K562 (cell line): ENCODE measurements around the gene SFT2D2. TPM values are rescaled to one million over a fixed set of nuclear protein-coding genes. Genes with fewer than 3 reads are reported as not detected.

Experiments used
- AFF4 ChIP-seq: sonication (generic); formaldehyde crosslinking; IDR thresholded peaks from 2 replicates; pipeline ENCODE4 v1.8.0; 2023; ENCODE audit warnings: mild to moderate bottlenecking, missing genetic modification reagents
- FOXM1 ChIP-seq, 2 experiments: fragments of 450-650 bp in 1 of 2; sonication (generic) in 1 of 2; formaldehyde crosslinking in 1 of 2; IDR thresholded peaks; 2 replicates each; pipeline versions ENCODE4 v1.6.1 to v1.9.0; 2017 to 2022; ENCODE audit warnings: low read depth in 2 of 2, mild to moderate bottlenecking in 2 of 2, missing genetic modification reagents in 1 of 2, moderate library complexity in 1 of 2
- ID3 ChIP-seq, 2 experiments: fragments of 250-450 bp in 1 of 2; fragments of 450-650 bp in 1 of 2; sonication (Bioruptor Pico) in 1 of 2; IDR thresholded peaks; 2 replicates each; pipeline versions ENCODE4 v1.6.1 to v1.8.0; 2016 to 2021; ENCODE audit warnings: mild to moderate bottlenecking in 2 of 2, moderate library complexity in 2 of 2, missing compliant biosample characterization in 1 of 2, missing genetic modification characterization in 1 of 2
- PBX2 ChIP-seq, 2 experiments: IDR thresholded peaks in 1 of 2; conservative IDR thresholded peaks in 1 of 2; 2 replicates each; pipeline ENCODE4 v1.6.1; 2016; ENCODE audit warnings: low read depth in 2 of 2, mild to moderate bottlenecking in 1 of 2, missing compliant biosample characterization in 1 of 2, missing genetic modification characterization in 1 of 2, moderate library complexity in 1 of 2
- SMAD1 ChIP-seq: fragments of 150-350 bp; IDR thresholded peaks from 2 replicates; pipeline ENCODE4 v1.6.1; 2014; ENCODE audit warnings: low read length, low read depth; ENCODE audit not compliant: partially characterized antibody
- SMAD2 ChIP-seq: fragments of 150-350 bp; IDR thresholded peaks from 2 replicates; pipeline ENCODE4 v1.6.1; 2014; ENCODE audit warnings: low read depth, mild to moderate bottlenecking, low read length
- STAT6 ChIP-seq: sonication (generic); formaldehyde crosslinking; IDR thresholded peaks from 2 replicates; pipeline ENCODE4 v1.8.1; 2023; ENCODE audit warnings: mild to moderate bottlenecking, missing genetic modification reagents
- TAF1 ChIP-seq: IDR thresholded peaks from 2 replicates; pipeline ENCODE4 v1.6.1; 2011; ENCODE audit warnings: mild to moderate bottlenecking, low read length, moderate library complexity; ENCODE audit not compliant: insufficient read depth, control insufficient read depth, severe bottlenecking; ENCODE audit errors: extremely low read depth
- TFAP4 ChIP-seq: sonication (generic); formaldehyde crosslinking; IDR thresholded peaks from 2 replicates; pipeline ENCODE4 v1.8.0; 2022; ENCODE audit warnings: missing genetic modification reagents, mild to moderate bottlenecking, moderate library complexity, borderline replicate concordance
- YY1 ChIP-seq, 3 experiments: IDR thresholded peaks; 2 replicates each; pipeline ENCODE4 v1.6.1; 2011; ENCODE audit warnings: low read length in 2 of 3, mild to moderate bottlenecking in 2 of 3, moderate library complexity in 2 of 3, borderline replicate concordance in 1 of 3, control low read depth in 1 of 3, low read depth in 1 of 3; ENCODE audit not compliant: insufficient read depth in 3 of 3, insufficient replicate concordance in 2 of 3, control insufficient read depth in 1 of 3, insufficient read length in 1 of 3; ENCODE audit errors: extremely low read depth in 1 of 3
- ZNF165 ChIP-seq: fragments of 250-450 bp; sonication (Bioruptor Pico); IDR thresholded peaks from 2 replicates; pipeline ENCODE4 v1.4.0; 2020; ENCODE audit warnings: borderline replicate concordance
- polyA plus RNA-seq, 8 experiments: library from polyadenylated mRNA; depleted of rRNA in 4 of 8; stranded (reverse) in 5 of 8; unstranded in 3 of 8; fragments of >200 nt; fragmentation: Nextera tagmentation in 2 of 8; fragmentation: Illumina TruSeq in 1 of 8; extraction: Ambion mirVana in 2 of 8; extraction: Trizol in 1 of 8; gene quantifications; 2 replicates each; pipeline versions ENCODE4 v1.2.1 to v1.2.3, GENCODE V29; 2011 to 2014; ENCODE audit warnings: inconsistent platforms in 1 of 8, missing spikeins in 1 of 8
- total RNA-seq, 7 experiments: library from RNA; depleted of rRNA in 6 of 7; stranded (reverse); fragments of >200 nt in 6 of 7; fragmentation: Illumina TruSeq in 2 of 7; extraction: Trizol in 2 of 7; gene quantifications; 2 replicates each; pipeline versions ENCODE4 v1.2.1 to v1.2.3, GENCODE V29; 2011 to 2021; ENCODE audit warnings: low replicate concordance in 1 of 7

Gene SFT2D2
- total and polyA plus RNA-seq, 9 of the 15 experiments (the other 6 are each of a cell fraction or from before 2014, with no cell fraction given): 3.4 to 50.1 (median 21.6) TPM

GRCh38 chr1:168179438-168180147, 46.2 kb upstream of the SFT2D2 start (continued):
- TF ChIP-seq FOXM1 (IDR thresholded peaks at IDR 0.05; ENCODE audit: low read depth): no peak
- TF ChIP-seq FOXM1 (CRISPR knock-in tag; IDR thresholded peaks at IDR 0.05; ENCODE audit: low read depth): no peak; the same call in 1 of the 2 replicates
- 0 out of 2 replicates have a peak, but pooled peaks have one; percentile 74 for TF ChIP-seq STAT6
- peak; percentile 74; the same call in 1 of the 2 replicates for TF ChIP-seq ZNF165 (CRISPR knock-in tag)
- TF ChIP-seq YY1 (IDR thresholded peaks at IDR 0.05; ENCODE audit: borderline replicate concordance in 1 of 3, control insufficient read depth in 1 of 3, extremely low read depth in 1 of 3, insufficient read depth in 3 of 3, insufficient read length in 1 of 3, insufficient replicate concordance in 2 of 3, low read depth in 1 of 3, low read length in 2 of 3): peak in 1 of 3 experiments; percentile 75
- no peak for TF ChIP-seq ID3 (CRISPR knock-in tag; IDR thresholded peaks at IDR 0.05)
- TF ChIP-seq ID3 (tag; IDR thresholded peaks at IDR 0.05): no peak
- TF ChIP-seq AFF4 (CRISPR knock-in tag): peak; percentile 75; the same call in 1 of the 2 replicates
- no peak for TF ChIP-seq PBX2 (CRISPR knock-in tag; IDR thresholded peaks at IDR 0.05; ENCODE audit: low read depth)
- peak; percentile 70 for TF ChIP-seq PBX2 (tag; conservative IDR thresholded peaks at IDR 0.05; ENCODE audit: low read depth)
- TF ChIP-seq SMAD2: no peak
- peak; percentile 13 for TF ChIP-seq SMAD1
- TF ChIP-seq TAF1: peak; percentile 4
- TF ChIP-seq TFAP4 (CRISPR knock-in tag): no peak
